HG02938 (cell line): ENCODE measurements around the gene PTGIR.
"Not testable (repeated sequence)": the region's sequence is repeated elsewhere in the genome, so short reads cannot be mapped to it uniquely, and the experiment has no call there.

ENCODE experiments used
- ATAC-seq: cut with Tn5 transposase; IDR thresholded peaks from one replicate; pipeline ENCODE4 v1.9.1; 2021; ENCODE audit warnings: mild to moderate bottlenecking, moderate library complexity; ENCODE audit not compliant: unreplicated experiment

The PTGIR gene

GRCh38 chr19:46639358-46640182 lies 14.7 kb upstream of the PTGIR start:
- ATAC-seq: no peak

GRCh38 chr19:46637224-46637623 lies 12.3 kb upstream of the PTGIR start:
- ATAC-seq: no peak

- no peak for ATAC-seq
These were observed 11.3 kb upstream of the PTGIR start, which contains the start of gene GNG8 for GRCh38 chr19:46635920-46636761. Gene GNG8 (minus strand): TSS chr19:46636202. CDS start chr19:46634682, 1,520 bp downstream.

GRCh38 chr19:46634656-46635218 lies 9.8 kb upstream of the PTGIR start:
- no peak for ATAC-seq

DNA sequence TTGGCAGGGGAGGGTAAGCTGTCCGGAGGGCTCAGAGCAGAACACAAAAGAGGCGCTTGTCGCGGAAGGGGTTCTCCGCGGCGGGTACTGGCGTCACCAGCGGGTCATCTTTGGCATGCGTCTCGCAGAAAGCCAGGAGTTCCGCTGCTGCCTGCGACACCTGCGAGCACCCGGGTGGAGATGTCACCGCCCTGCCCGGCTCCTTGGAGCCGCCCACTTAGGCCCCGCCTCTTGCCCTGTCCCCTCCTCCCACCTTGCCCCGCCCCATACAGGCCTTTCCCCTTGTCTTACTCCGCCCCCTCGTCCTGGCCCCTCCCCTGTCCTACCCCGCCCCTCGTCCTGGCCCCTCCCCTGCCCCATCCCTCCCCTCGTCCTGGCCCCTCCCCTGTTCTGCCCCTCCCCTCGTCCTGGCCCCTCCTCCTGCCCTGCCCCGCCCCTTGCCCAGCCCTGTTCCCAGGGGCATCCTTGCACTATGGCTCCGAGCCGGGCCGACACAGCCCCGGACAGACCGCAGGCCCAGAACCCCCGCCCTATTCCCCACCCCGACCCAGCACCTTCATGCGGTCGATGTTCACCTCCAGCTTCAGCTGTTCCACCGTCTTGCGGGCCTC lies 9.3 kb upstream of the PTGIR start:
- peak; percentile 39 for ATAC-seq

- no peak for ATAC-seq
These were observed 8.2 kb upstream of the PTGIR start for GRCh38 chr19:46633130-46633529.

DNA sequence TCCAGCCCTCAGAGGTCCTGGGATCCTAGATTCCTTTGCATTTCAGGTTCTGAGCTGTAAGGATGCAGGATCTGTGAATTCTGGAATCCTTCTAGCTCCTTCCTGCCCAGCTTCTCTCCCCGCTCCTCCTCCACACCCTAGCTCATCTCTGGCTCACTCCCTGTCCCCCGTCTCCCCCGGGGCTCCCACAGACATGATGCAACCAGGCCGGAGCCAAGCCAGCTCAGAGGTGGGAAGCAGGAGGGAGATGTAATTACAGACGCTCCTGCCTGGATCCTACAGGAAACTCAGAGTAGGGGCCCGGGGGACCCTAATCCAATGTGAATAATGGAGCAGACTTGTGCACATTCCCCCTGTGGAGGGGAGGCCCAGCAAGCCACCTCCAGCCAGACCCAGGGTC lies 6.6 kb upstream of the PTGIR start:
- ATAC-seq: no peak

DNA sequence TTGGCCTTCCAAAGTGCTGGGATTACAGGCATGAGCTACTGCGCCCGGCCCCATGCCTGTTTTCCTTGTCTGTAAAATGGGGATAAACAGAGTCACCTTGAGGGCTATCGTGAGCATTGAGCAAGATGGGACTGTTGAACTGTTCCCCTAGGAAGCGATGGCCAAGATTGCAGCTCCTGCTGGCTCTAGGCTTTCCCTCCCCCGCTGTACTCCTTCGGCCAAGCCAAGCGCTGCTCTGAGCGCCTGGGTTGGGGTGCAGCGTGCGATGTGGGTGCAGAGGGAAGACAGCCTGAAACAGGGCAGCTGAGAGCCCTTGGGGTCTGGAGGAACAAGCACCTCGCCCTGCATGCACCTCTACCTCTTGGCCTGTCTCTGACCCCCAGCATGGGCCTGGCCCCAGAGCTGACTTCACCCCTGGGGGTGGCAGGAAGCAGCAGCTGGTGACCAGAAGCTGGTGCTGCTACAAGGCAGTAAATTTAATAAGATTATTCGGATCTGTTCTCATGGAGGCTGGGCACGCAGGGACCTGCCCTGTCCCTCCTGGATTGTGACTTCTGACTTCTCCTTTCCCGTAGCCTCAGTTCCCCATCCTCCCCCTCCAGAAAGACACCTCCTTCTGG lies 5.8 kb upstream of the PTGIR start:
- no peak for ATAC-seq

GRCh38 chr19:46629546-46630025 lies 4.7 kb upstream of the PTGIR start:
- no peak for ATAC-seq

DNA sequence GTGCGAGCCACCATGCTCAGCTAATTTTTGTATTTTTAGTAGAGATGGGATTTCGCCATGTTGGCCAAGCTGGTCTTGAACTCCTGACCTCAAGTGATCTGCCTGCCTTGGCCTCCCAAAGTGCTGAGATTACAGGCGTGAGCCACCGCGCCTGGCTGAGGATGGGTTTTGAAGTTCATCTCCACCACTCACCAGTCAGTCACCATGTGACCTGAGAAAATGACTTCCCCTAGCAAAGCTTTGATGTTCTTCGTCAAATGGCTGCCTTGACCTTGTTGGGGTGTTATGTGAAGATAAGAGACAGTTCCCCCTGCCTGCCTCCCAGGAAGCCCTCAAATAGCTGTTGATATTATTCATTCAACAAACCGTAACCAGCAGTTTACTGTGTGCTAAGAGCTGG lies 4.1 kb upstream of the PTGIR start:
- ATAC-seq: not testable (repeated sequence)

DNA sequence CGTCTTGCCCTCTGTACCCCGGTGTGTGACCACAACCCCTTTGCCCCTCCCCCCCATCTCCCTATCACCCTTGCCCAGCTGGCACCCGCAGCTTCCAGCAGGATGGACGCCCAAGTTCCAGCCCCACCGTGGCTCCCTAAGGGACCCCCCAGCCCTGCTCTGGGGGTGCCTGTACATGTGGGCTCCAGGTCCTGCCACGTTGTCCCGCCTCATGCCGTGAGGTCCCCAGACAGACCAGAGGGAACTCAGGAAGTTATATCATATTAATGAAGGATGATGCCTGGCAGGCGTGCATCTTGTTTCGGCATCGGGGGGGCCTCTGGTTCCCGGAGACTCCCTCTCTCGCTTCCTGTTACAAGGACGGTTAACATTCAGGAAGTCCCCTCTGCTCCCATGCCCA lies 1.6 kb upstream of the PTGIR start:
- ATAC-seq: no peak

- no peak for ATAC-seq
These were observed 842 bp upstream of the PTGIR start for GRCh38 chr19:46625731-46626130.

- ATAC-seq: no peak
These were observed 880 bp downstream of the PTGIR start for GRCh38 chr19:46623915-46624502.

- no peak for ATAC-seq
These were observed 2.8 kb downstream of the PTGIR start for GRCh38 chr19:46622118-46622446.

DNA sequence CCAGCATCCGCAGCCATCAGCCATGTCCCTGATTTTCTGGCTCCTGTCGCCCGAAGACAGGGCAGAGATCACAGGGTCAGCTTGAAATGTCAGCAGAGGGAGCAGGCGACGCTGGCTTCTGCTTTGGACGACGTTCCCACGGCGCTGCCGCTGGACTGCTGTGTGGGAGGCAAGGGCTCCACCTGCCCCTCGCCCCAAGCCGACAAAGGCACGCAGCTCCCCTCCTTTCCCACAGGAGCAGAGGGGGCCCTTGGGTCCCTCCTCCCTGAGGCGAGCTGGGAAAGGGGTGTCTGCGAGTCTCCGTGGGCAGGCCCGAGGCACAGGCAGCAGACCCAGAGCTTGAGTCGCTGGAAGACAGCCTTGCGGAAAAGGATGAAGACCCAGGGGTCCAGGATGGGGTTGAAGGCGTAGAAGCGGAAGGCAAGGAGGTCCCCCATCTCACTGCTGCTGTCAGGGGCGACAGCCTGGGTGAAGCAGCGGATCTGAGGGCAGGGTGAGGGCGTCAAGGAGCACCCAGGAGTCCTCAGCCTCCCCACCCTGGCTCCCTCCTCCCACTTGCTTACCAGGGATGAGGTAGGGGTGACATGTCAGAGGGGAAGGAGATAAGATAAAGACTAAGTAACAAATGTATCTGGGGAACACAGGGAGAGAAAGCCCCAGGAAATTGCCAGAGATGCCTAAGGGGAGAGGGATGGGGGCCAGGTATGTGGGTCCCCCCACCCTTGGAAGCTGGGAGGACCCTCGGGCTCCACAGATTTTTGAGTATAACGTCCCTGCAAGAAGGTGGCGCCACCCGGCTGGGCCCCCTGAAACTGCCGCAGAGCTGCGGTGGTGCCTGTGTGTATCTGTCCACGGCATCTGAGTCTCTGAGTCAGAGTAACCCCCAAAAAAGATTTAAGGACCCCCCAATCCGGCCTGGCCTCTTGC lies 3.4 kb downstream of the PTGIR start:
- no peak for ATAC-seq

DNA sequence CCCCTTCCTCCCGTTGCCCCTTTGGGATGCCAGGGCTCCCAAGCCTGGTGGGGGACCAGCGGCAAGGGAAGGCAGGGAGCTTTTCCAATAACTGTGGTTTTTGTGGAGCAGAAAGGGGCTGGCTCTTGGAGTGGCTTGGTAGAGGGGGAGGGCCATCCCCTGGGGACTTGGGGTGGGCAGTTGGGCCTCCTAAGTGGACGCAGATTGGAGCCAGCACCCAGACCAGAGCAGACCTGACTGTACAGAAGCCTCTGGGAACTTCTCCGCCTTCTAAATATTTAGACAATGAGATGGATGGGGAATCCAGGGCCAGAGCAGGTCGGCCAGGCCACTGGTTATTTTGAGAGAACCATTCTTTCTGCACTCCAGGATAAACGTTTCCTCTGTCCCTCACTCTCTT lies 4.2 kb downstream of the PTGIR start:
- no peak for ATAC-seq

DNA sequence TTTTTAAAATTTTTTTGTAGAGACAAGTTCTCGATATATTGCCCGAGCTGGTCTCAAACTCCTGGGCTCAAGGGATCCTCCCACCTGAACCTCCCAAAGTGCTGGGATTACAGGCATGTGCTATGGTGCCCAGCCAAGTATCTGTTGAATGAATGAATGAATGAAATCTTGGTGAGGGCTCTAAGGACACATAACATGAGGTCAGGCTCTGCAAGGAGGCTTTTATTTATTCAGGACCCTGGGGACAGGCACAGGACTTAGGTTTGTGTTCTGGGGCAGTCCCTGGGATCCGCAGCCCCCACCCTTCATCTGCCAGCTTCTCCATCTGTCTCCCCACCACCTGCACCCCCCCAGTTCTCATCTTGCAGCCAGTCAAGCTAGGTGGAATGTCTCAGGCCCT lies 4.6 kb downstream of the PTGIR start:
- ATAC-seq: no peak

GRCh38 chr19:46618670-46619231 lies 6.1 kb downstream of the PTGIR start:
- no peak for ATAC-seq

DNA sequence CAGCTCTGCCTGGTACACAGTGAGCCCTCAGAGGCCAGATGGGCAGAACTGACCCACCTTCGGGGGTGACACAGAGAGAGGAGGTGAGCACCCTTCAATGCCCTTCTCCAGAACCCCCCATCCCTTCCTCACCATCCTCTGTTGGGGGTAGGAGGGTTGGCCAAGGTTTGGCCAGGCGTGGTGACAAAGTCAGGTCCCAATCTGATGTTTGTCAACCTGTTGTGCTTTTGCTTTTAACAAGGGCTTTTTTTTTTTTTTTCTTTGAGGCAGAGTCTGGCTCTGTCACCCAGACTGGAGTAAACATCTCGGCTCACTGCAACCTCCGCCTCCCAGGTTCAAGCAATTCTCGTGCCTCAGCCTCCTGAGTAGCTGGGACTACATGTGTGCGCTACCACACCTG lies 7.3 kb downstream of the PTGIR start:
- ATAC-seq: no peak
